GM19455 (cell line): ENCODE results near the gene ROBO2.

ENCODE experiments used
- ATAC-seq: cut with Tn5 transposase; IDR thresholded peaks from one replicate; pipeline ENCODE4 v1.9.1; 2021; ENCODE audit not compliant: unreplicated experiment

The ROBO2 gene, protein sequence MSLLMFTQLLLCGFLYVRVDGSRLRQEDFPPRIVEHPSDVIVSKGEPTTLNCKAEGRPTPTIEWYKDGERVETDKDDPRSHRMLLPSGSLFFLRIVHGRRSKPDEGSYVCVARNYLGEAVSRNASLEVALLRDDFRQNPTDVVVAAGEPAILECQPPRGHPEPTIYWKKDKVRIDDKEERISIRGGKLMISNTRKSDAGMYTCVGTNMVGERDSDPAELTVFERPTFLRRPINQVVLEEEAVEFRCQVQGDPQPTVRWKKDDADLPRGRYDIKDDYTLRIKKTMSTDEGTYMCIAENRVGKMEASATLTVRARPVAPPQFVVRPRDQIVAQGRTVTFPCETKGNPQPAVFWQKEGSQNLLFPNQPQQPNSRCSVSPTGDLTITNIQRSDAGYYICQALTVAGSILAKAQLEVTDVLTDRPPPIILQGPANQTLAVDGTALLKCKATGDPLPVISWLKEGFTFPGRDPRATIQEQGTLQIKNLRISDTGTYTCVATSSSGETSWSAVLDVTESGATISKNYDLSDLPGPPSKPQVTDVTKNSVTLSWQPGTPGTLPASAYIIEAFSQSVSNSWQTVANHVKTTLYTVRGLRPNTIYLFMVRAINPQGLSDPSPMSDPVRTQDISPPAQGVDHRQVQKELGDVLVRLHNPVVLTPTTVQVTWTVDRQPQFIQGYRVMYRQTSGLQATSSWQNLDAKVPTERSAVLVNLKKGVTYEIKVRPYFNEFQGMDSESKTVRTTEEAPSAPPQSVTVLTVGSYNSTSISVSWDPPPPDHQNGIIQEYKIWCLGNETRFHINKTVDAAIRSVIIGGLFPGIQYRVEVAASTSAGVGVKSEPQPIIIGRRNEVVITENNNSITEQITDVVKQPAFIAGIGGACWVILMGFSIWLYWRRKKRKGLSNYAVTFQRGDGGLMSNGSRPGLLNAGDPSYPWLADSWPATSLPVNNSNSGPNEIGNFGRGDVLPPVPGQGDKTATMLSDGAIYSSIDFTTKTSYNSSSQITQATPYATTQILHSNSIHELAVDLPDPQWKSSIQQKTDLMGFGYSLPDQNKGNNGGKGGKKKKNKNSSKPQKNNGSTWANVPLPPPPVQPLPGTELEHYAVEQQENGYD (N-terminal part only)

GRCh38 chr3:77039606-77040171, at the start of gene ROBO2:
TSS of gene ROBO2 (plus strand) at chr3:77040099. CDS start at chr3:77040786, 687 bp downstream.
- no peak for ATAC-seq

- no peak for ATAC-seq
These were observed 49.3 kb upstream of the ROBO2 start for GRCh38 chr3:76990606-76991005.

GRCh38 chr3:76991165-76991564, 48.7 kb upstream of the ROBO2 start:
- no peak for ATAC-seq

- no peak for ATAC-seq
These were observed 42.2 kb upstream of the ROBO2 start for GRCh38 chr3:76997733-76998132.

DNA sequence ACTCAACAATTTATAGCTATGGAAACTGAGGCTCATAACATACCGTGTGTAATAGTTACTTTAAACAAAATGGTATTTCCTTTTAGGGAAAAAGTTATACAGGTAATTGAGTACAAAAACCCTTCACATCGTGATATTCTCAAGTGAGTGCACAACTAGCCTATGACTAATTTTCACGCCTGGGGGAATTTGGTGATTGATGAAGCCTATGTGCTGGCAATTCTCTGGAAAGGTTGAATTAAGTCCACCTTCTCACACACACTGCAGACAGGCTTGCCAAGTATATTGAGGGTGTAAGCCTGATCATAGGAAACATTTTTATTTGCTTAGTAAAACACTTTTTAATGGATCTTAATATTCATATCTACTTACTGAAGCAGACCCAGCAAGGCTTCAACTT, 41.3 kb upstream of the ROBO2 start:
- no peak for ATAC-seq

DNA sequence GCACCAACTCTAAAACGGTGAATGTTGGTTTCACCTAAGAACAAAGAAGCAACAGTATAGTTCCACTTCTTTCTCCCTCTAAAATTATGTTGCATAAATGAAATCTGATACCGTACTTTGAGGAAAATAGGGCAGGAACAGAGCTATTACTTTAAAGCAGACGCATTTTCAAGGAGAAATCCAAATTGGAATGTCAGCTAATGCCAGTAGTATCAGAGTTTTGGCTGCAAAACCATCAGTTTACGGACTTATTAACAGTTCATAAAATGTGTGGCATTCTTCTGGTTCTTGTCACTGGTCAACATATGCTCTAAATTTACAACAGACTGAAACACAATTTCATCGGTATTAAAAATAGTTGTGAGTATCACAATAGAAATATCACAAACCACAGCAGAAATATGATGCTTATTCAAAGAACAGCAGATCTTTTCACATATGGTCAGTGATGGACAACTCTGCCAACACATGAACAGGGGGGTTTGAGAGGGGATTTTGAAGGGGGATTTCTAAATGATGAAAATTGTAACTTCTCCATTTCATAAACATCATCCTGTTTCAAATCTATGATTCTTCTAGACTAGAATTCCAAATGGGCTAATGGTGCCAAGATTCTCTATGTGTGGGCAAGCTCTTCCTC, 38.7 kb upstream of the ROBO2 start:
- ATAC-seq = no peak

DNA sequence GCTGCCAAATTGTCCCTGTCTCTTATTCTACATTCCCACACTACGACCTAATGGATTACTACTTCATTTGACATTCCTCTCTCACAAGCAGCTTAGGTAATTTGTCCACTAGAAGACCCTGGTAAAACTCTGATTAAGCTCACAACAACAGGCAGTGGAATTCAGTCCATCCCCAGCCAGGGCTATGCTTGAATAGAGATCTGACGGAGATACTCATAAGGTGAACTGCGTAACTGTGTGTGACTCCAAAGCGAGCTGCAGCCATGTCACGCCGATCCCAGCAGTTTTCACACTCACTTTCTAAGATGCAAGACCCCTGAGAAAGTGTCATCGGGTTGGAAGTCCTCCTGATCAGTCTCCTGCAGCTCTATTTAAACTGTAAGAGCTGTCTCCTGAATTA, 25.7 kb upstream of the ROBO2 start:
- no peak for ATAC-seq

- no peak for ATAC-seq
These were observed 14.4 kb upstream of the ROBO2 start for GRCh38 chr3:77025471-77025870.

GRCh38 chr3:77026904-77027634, 12.8 kb upstream of the ROBO2 start:
- ATAC-seq = no peak

GRCh38 chr3:77028005-77028404, 11.9 kb upstream of the ROBO2 start:
- ATAC-seq = no peak

GRCh38 chr3:77038468-77038929, 1.4 kb upstream of the ROBO2 start:
- no peak for ATAC-seq

DNA sequence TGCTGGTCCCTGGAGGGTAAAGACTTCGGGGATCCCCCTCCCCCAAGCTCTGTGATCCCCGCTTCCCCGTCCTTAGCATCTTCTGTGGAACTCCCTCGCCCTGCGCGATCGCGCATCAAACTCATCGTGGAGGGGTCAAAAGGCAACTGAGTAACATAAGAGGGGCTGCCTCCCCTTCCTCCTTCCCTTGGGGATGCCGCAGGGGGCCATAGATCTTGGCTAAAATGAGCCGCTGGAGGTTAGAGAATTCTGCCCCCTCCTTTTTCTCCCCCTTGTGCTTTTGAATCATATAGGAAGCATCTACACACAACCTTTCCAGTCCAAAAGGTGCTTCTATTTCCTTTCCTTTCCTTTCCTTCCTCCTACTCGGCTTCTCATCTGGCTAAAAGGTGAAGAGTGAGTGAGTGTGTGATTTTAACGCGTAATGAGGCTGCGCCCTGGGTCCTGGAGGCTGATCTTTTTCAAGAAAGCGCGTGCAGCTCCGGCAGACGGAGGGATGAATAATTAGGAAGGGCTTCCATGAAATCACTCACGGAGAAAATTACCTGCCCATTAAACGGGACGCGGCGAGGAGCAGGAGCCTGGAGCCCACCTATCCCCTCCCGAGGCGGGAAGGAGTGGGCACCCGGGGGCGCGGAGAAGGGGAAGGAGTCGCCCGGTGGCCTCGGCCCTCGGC, 831 bp upstream of the ROBO2 start:
- ATAC-seq = no peak

DNA sequence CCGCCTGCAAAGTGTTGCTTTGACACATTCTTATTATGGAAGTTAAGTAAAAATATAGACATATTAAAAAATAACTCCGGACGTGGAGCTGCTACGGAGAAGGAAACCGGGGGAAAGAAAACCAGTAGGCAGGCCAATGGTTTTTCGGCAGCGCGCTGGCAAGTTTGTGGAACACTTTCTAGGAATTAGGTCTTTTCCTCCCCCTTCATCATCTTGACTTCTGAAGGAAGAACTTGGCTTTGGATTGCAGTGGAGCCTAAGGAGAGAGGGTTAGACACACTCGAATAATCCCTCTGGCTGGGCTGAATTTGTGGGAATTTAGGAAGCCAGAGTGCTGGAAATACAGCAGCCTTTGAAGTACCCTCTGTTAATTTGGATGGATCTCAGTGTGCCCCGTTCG, 317 bp downstream of the ROBO2 start:
- ATAC-seq = no peak

- no peak for ATAC-seq
These were observed 1.2 kb downstream of the ROBO2 start for GRCh38 chr3:77040926-77041722.

DNA sequence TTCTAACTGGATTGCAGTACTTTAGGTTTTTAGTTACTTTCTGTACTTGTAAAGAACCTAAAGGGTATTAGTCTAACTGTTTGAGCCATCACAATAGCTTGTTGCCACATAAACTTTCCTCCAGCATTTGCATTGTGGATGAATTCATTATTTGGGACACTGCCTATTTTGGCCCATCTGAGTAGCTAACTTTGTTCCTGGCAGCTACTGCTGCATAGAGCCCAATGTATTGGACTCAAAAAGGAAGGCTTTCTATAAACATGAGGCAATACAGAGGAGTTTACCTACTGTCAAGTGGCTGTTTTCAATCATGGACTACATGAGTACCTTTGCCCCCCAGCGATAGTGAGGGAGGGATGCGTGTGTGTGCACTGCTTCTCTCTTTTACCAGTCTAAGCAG, 1.9 kb downstream of the ROBO2 start:
- no peak for ATAC-seq

- ATAC-seq = no peak
These were observed 2.4 kb downstream of the ROBO2 start for GRCh38 chr3:77042343-77042742.

- ATAC-seq = no peak
These were observed 3.0 kb downstream of the ROBO2 start for GRCh38 chr3:77042882-77043281.

GRCh38 chr3:77045686-77046085, 5.8 kb downstream of the ROBO2 start:
- ATAC-seq = no peak

GRCh38 chr3:77048186-77048585, 8.3 kb downstream of the ROBO2 start:
- ATAC-seq = no peak
